Gastroesophageal sphincter (tissue), 3 donors: Measurements from ENCODE around the gene ETS1.

Source experiments
- CTCF ChIP-seq, 4 experiments: fragments of 200-600 bp in 2 of 4; fragments of 450-650 bp in 2 of 4; sonication (generic) in 1 of 4; IDR thresholded peaks; one replicate each; pipeline ENCODE4 v1.5.1; 2017 to 2019; ENCODE audit warnings: antibody characterized with exemption in 4 of 4, mild to moderate bottlenecking in 2 of 4, moderate library complexity in 2 of 4
- EP300 ChIP-seq: sonication (generic); formaldehyde crosslinking; IDR thresholded peaks from one replicate; pipeline ENCODE4 v1.6.1; 2017; ENCODE audit warnings: antibody characterized with exemption, mild to moderate bottlenecking

GRCh38 chr11:128513915-128514681 is 73.3 kb downstream of the ETS1 start:
- TF ChIP-seq EP300 = no peak
- no peak for TF ChIP-seq CTCF (IDR thresholded peaks at IDR 0.05)
